Measurements from ENCODE around the gene INPP4A.

INPP4A gene

DNA sequence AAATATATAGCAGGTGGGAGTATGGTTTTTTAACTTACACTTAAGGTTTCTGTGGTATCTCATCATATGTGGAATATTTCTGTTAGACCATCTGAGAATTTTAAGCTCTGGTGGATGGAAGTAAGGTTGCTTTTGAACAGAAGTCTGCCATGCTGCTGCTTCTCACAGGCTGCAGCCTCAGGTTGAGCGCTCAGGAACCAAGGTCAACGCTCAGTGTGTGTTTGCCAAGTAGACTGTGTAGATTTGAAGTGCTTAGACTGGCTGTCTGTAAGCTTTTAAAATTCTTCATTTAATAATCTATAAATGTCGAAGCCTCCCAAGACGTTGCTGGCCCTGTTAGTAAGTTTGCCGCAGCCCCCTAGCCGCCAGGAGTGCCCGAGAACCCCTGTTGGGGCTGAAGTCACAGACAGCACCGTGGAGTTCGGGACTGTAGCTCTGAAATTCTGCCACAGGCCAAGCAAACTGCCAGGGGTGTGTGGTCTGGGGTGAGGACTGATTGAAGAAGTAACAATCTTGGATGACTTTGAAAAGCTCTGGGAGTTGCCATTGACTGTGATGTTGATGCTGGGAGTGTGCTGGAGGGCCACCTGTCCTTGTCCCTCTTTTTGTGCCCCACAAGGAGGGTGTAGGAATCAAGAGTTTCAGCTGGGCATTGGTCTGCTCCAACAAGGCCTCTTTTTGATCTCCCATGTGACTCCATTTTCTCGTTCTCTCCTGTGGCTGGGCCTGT lies 26.9 kb downstream of the INPP4A start:
- H3K4me3 ChIP-seq (ENCODE audit: low read depth, low read length), result no peak overlapping the region
- no peak for TF ChIP-seq CTCF (IDR thresholded peaks at IDR 0.05; ENCODE audit: borderline replicate concordance, insufficient read depth, low read depth, low read length)

DNA sequence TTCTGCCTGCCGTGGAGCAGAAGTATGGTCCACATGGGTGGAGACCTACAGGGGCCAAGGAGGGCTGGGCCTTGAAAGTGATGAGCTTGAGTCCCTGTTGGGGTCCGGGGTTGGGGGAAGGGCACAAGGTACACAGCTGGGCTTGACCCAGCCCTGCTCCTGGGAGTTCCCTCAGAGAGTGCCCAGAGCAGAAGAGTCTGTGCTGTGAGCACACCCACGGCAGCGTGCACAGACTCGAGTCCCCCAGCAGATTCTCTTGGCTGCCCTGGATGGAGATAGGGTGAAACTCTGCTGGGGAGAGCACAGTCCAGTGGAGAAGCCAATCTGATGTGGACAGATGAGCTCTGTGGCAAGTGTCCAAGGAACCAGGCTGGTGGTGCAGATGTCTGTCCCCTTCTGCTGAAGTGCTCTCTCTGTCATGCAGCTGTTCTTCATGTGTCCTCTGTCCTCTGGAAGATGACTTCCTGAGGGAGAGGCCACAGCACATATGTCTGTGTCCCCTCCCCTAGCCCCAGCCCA lies 27.5 kb downstream of the INPP4A start:
- no peak overlapping the region for H3K4me3 ChIP-seq (ENCODE audit: low read depth, low read length)
- TF ChIP-seq CTCF (IDR thresholded peaks at IDR 0.05; ENCODE audit: borderline replicate concordance, insufficient read depth, low read depth, low read length), result no peak

- no peak for TF ChIP-seq CTCF (IDR thresholded peaks at IDR 0.05; ENCODE audit: borderline replicate concordance, insufficient read depth, low read depth, low read length)
- H3K4me3 ChIP-seq (ENCODE audit: low read depth, low read length), result no peak overlapping the region
These were observed 28.5 kb downstream of the INPP4A start for GRCh38 chr2:98472961-98473746.

GRCh38 chr2:98473995-98474780 lies 29.5 kb downstream of the INPP4A start:
- no peak for TF ChIP-seq CTCF (IDR thresholded peaks at IDR 0.05; ENCODE audit: borderline replicate concordance, insufficient read depth, low read depth, low read length)
- H3K4me3 ChIP-seq (ENCODE audit: low read depth, low read length), result no peak overlapping the region

- no peak overlapping the region for H3K4me3 ChIP-seq (ENCODE audit: low read depth, low read length)
- TF ChIP-seq CTCF (IDR thresholded peaks at IDR 0.05; ENCODE audit: borderline replicate concordance, insufficient read depth, low read depth, low read length), result no peak
These were observed 30.4 kb downstream of the INPP4A start for GRCh38 chr2:98474979-98475632.

DNA sequence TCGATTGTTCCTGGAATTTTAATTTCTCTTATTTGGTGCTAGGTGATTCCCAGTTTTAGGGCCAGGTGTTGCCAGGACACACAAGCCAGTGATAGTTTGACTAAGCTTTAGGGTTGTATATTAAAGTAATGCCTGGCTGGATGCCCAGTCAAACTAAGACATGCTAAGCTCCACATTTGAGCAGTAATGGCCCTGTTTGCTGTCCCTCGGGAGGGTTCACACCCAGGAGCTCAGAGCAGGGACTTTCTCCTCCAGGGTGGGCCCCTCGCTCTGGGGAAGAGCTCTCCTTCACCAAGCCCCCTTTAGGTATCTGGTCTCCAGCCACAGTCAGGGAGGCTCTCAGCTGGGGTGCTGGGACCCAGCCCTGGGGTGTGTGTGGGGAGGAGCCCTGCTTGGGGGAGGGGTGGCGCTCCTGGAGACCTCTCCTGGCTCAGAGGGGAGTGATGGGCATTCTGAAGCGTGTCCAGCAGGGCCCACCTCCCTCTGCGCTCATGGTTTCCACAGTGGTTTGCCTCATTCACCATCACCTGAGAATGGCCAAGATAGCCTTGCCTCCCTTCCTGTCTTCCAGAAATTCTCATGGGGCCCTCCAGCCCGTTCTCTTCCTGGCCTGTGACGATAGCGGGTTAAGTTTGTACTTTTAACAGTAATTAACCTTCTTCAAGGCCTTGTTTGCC lies 31.7 kb downstream of the INPP4A start:
- TF ChIP-seq CTCF (IDR thresholded peaks at IDR 0.05; ENCODE audit: borderline replicate concordance, insufficient read depth, low read depth, low read length), result no peak
- H3K4me3 ChIP-seq (ENCODE audit: low read depth, low read length), result no peak overlapping the region

Measured in GM12875 (cell line).